Fibroblast of lung (primary cell): ENCODE results near the gene PDZRN4. TPM values are rescaled to one million over a fixed set of nuclear protein-coding genes. Genes with fewer than 3 reads are reported as not detected.

ENCODE experiments used
- DNase-seq, 2 donors: peaks; one replicate each; pipeline versions ENCODE4 v3.0.0 to v3.0.0-alpha.2; 2010; ENCODE audit warnings: low read depth in 2 of 2
- H2AFZ ChIP-seq: 2 replicates; pipeline ENCODE4 v1.5.1; 2012; ENCODE audit warnings: low read length, control low read depth, inconsistent platforms
- H3K27ac ChIP-seq: 2 replicates; pipeline ENCODE4 v1.5.1; 2011; ENCODE audit warnings: low read length, control low read depth; ENCODE audit not compliant: insufficient read depth
- H3K27me3 ChIP-seq: 2 replicates; pipeline ENCODE4 v1.5.1; 2011; ENCODE audit warnings: mild to moderate bottlenecking, low read length; ENCODE audit not compliant: control insufficient read depth, insufficient read depth
- H3K36me3 ChIP-seq: 2 replicates; pipeline ENCODE4 v1.5.1; 2011; ENCODE audit warnings: low read length; ENCODE audit not compliant: control insufficient read depth, insufficient read depth
- H3K4me1 ChIP-seq: 2 replicates; pipeline ENCODE4 v1.5.1; 2011; ENCODE audit warnings: low read length; ENCODE audit not compliant: control insufficient read depth, insufficient read depth; ENCODE audit errors: extremely low read depth
- H3K4me2 ChIP-seq: 2 replicates; pipeline ENCODE4 v1.5.1; 2011; ENCODE audit warnings: low read length, control low read depth; ENCODE audit not compliant: insufficient read depth; ENCODE audit errors: extremely low read depth
- H3K4me3 ChIP-seq, 4 experiments: fragments of 200-600 bp in 1 of 4; sonication (generic) in 1 of 4; replicated peaks in 1 of 4; 2 replicates each; pipeline ENCODE4 v1.5.1; 2011 to 2016; ENCODE audit warnings: low read length in 4 of 4, low read depth in 3 of 4, mild to moderate bottlenecking in 3 of 4, control low read depth in 2 of 4, inconsistent platforms in 1 of 4, mixed read lengths in 1 of 4; ENCODE audit not compliant: insufficient read depth in 1 of 4; ENCODE audit errors: control extremely low read depth in 1 of 4
- H3K79me2 ChIP-seq: 2 replicates; pipeline ENCODE4 v1.5.1; 2012; ENCODE audit warnings: mild to moderate bottlenecking, low read length, inconsistent platforms; ENCODE audit not compliant: control insufficient read depth, insufficient read depth
- H3K9ac ChIP-seq: 2 replicates; pipeline ENCODE4 v1.5.1; 2011; ENCODE audit warnings: mild to moderate bottlenecking, low read length, control low read depth; ENCODE audit not compliant: insufficient read depth
- H3K9me3 ChIP-seq: 2 replicates; pipeline ENCODE4 v1.5.1; 2012; ENCODE audit warnings: low read depth, low read length; ENCODE audit not compliant: control insufficient read depth, insufficient read depth
- H4K20me1 ChIP-seq: 2 replicates; pipeline ENCODE4 v1.5.1; 2011; ENCODE audit warnings: low read length; ENCODE audit not compliant: control insufficient read depth, insufficient read depth; ENCODE audit errors: extremely low read depth
- EZH2 ChIP-seq: IDR thresholded peaks from 2 replicates; pipeline ENCODE4 v1.5.1; 2012; ENCODE audit warnings: low read length, control low read depth, mild to moderate bottlenecking; ENCODE audit errors: missing control alignments
- polyA plus RNA-seq, 2 donors: library from polyadenylated mRNA; depleted of rRNA in 1 of 2; stranded (reverse) in 1 of 2; unstranded in 1 of 2; fragments of >200 nt; gene quantifications; 2 replicates each; pipeline ENCODE4 v1.2.1, GENCODE V29; 2011 to 2012; ENCODE audit warnings: missing spikeins in 1 of 2
- total RNA-seq: library from RNA; depleted of rRNA; stranded (reverse); fragments of >200 nt; gene quantifications from 2 replicates; pipeline ENCODE4 v1.2.1, GENCODE V29; 2014
- TF ChIP-seq, protein P1 (sequence below), 2 donors: IDR thresholded peaks in 1 of 2; conservative IDR thresholded peaks in 1 of 2; 1 replicate in 1 of 2; 2 replicates in 1 of 2; pipeline ENCODE4 v1.5.1; 2011 to 2012; ENCODE audit warnings: low read length in 2 of 2, control low read depth in 1 of 2, inconsistent platforms in 1 of 2, low read depth in 1 of 2, mild to moderate bottlenecking in 1 of 2

The PDZRN4 gene
- total and polyA plus RNA-seq, 2 donors (not counting 1 experiment from before 2014, with no cell fraction given): not detected

GRCh38 chr12:41327096-41327895 lies 139.2 kb downstream of the PDZRN4 start:
- Histone ChIP-seq H3K4me2 (no peak overlapping the region), H3K27ac (no peak overlapping the region), H4K20me1 (no peaks in the 10 kb centered on the region), H3K27me3 (no peaks in the 10 kb centered on the region), H3K79me2 (no peaks in the 10 kb centered on the region), H3K9me3 (no peaks in the 10 kb centered on the region), H2AFZ (no peak overlapping the region), H3K4me3 (no peak overlapping the region), H3K4me1 (no peaks in the 10 kb centered on the region), H3K36me3 (no peaks in the 10 kb centered on the region), H3K9ac (no peak overlapping the region)
- no peak for DNase-seq
- TF ChIP-seq, protein P1, sequence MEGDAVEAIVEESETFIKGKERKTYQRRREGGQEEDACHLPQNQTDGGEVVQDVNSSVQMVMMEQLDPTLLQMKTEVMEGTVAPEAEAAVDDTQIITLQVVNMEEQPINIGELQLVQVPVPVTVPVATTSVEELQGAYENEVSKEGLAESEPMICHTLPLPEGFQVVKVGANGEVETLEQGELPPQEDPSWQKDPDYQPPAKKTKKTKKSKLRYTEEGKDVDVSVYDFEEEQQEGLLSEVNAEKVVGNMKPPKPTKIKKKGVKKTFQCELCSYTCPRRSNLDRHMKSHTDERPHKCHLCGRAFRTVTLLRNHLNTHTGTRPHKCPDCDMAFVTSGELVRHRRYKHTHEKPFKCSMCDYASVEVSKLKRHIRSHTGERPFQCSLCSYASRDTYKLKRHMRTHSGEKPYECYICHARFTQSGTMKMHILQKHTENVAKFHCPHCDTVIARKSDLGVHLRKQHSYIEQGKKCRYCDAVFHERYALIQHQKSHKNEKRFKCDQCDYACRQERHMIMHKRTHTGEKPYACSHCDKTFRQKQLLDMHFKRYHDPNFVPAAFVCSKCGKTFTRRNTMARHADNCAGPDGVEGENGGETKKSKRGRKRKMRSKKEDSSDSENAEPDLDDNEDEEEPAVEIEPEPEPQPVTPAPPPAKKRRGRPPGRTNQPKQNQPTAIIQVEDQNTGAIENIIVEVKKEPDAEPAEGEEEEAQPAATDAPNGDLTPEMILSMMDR (conservative IDR thresholded peaks at IDR 0.05 in 1 of 2, IDR thresholded peaks at IDR 0.05 in 1 of 2; ENCODE audit: low read depth in 1 of 2, low read length in 2 of 2): no peak
- TF ChIP-seq EZH2: no peak

GRCh38 chr12:41333974-41334373 lies 145.9 kb downstream of the PDZRN4 start:
- H3K4me3 ChIP-seq: no peak overlapping the region
- no peak for DNase-seq
- H3K9me3 ChIP-seq: no peaks in the 10 kb centered on the region
- no peaks in the 10 kb centered on the region for H3K4me1 ChIP-seq
- H3K9ac ChIP-seq: no peak overlapping the region
- no peak for TF ChIP-seq EZH2
- TF ChIP-seq, protein P1 (conservative IDR thresholded peaks at IDR 0.05 in 1 of 2, IDR thresholded peaks at IDR 0.05 in 1 of 2; ENCODE audit: low read depth in 1 of 2, low read length in 2 of 2): no peak
- H3K79me2 ChIP-seq: no peaks in the 10 kb centered on the region
- H3K27ac ChIP-seq: no peak overlapping the region
- H2AFZ ChIP-seq: no peak overlapping the region
- no peaks in the 10 kb centered on the region for H4K20me1 ChIP-seq
- H3K27me3 ChIP-seq: no peaks in the 10 kb centered on the region
- no peaks in the 10 kb centered on the region for H3K36me3 ChIP-seq
- H3K4me2 ChIP-seq: no peak overlapping the region

- no peaks in the 10 kb centered on the region for H4K20me1 ChIP-seq
- TF ChIP-seq, protein P1 (conservative IDR thresholded peaks at IDR 0.05 in 1 of 2, IDR thresholded peaks at IDR 0.05 in 1 of 2; ENCODE audit: low read depth in 1 of 2, low read length in 2 of 2): no peak
- no peak for TF ChIP-seq EZH2
- no peak overlapping the region for H3K4me2 ChIP-seq
- H2AFZ ChIP-seq: no peak overlapping the region
- no peaks in the 10 kb centered on the region for H3K36me3 ChIP-seq
- no peaks in the 10 kb centered on the region for H3K79me2 ChIP-seq
- H3K27me3 ChIP-seq: no peaks in the 10 kb centered on the region
- no peak overlapping the region for H3K9ac ChIP-seq
- H3K4me1 ChIP-seq: no peaks in the 10 kb centered on the region
- H3K27ac ChIP-seq: no peak overlapping the region
- no peak overlapping the region for H3K4me3 ChIP-seq
- DNase-seq: no peak
- H3K9me3 ChIP-seq: no peaks in the 10 kb centered on the region
Observed at GRCh38 chr12:41334390-41334789, 146.3 kb downstream of the PDZRN4 start.
